Measurements from ENCODE around the gene ZBTB7C.

Gene ZBTB7C

GRCh38 chr18:48140731-48141130 lies 268.5 kb downstream of the ZBTB7C start:
- peaks cover 65% of the 10 kb centered on the region for H3K4me1 Mint-ChIP-seq
- peaks cover 37% of the 10 kb centered on the region for H3K27me3 Mint-ChIP-seq (ENCODE audit: low read depth)
- H3K27ac Mint-ChIP-seq, result peak overlapping the region in 2 of 3 experiments; percentile 76 to 93
- no peak for TF ChIP-seq CTCF (IDR thresholded peaks at IDR 0.05; ENCODE audit: unreplicated experiment in 3 of 3)
- no peaks in the 10 kb centered on the region for H3K36me3 Mint-ChIP-seq (ENCODE audit: low read depth)
- H3K4me3 Mint-ChIP-seq, result peak overlapping the region in 2 of 3 experiments; percentile 22 to 51
- H3K9me3 Mint-ChIP-seq, result no peaks in the 10 kb centered on the region

- H3K27me3 Mint-ChIP-seq (ENCODE audit: low read depth), result peaks cover 35% of the 10 kb centered on the region
- H3K4me1 Mint-ChIP-seq, result peaks cover 72% of the 10 kb centered on the region
Measured at GRCh38 chr18:48139431-48140347, 269.5 kb downstream of the ZBTB7C start.

GRCh38 chr18:48138660-48139430 lies 270.3 kb downstream of the ZBTB7C start:
- H3K27me3 Mint-ChIP-seq (ENCODE audit: low read depth), result peaks cover 35% of the 10 kb centered on the region
- H3K4me1 Mint-ChIP-seq, result peaks cover 76% of the 10 kb centered on the region
- TF ChIP-seq CTCF (IDR thresholded peaks at IDR 0.05; ENCODE audit: unreplicated experiment in 3 of 3), result no peak
- H3K27ac Mint-ChIP-seq, result peak overlapping the region; percentile 92 to 98 (median 93)
- no peaks in the 10 kb centered on the region for H3K36me3 Mint-ChIP-seq (ENCODE audit: low read depth)
- peak overlapping the region in 2 of 3 experiments; percentile 78 to 92 for H3K4me3 Mint-ChIP-seq
- H3K9me3 Mint-ChIP-seq, result no peaks in the 10 kb centered on the region

More at GRCh38 chr18:48139431-48140347, 269.5 kb downstream of the ZBTB7C start:
- no peaks in the 10 kb centered on the region for H3K9me3 Mint-ChIP-seq
- H3K4me3 Mint-ChIP-seq, result peak overlapping the region; percentile 44 to 75 (median 57)
- no peak for TF ChIP-seq CTCF (IDR thresholded peaks at IDR 0.05; ENCODE audit: unreplicated experiment in 3 of 3)
- peak overlapping the region; percentile 55 to 98 (median 93) for H3K27ac Mint-ChIP-seq
- no peaks in the 10 kb centered on the region for H3K36me3 Mint-ChIP-seq (ENCODE audit: low read depth)

GRCh38 chr18:48138210-48138609 lies 271.0 kb downstream of the ZBTB7C start:
- peaks cover 77% of the 10 kb centered on the region for H3K4me1 Mint-ChIP-seq
- H3K27me3 Mint-ChIP-seq (ENCODE audit: low read depth), result peaks cover 35% of the 10 kb centered on the region
- H3K9me3 Mint-ChIP-seq, result no peaks in the 10 kb centered on the region
- no peaks in the 10 kb centered on the region for H3K36me3 Mint-ChIP-seq (ENCODE audit: low read depth)
- H3K27ac Mint-ChIP-seq, result peak overlapping the region; percentile 92 to 98 (median 93)
- peak overlapping the region; percentile 78 to 92 (median 87) for H3K4me3 Mint-ChIP-seq
- peak in 2 of 3 experiments; percentile 11 to 12 for TF ChIP-seq CTCF (IDR thresholded peaks at IDR 0.05; ENCODE audit: unreplicated experiment in 3 of 3)

- Mint-ChIP-seq H3K4me3 (peak overlapping the region; percentile 78 to 92 (median 87)), H3K36me3 (ENCODE audit: low read depth) (no peaks in the 10 kb centered on the region), H3K27ac (peak overlapping the region; percentile 92 to 98 (median 93)), H3K9me3 (no peaks in the 10 kb centered on the region), H3K27me3 (ENCODE audit: low read depth) (peaks cover 35% of the 10 kb centered on the region), H3K4me1 (peaks cover 77% of the 10 kb centered on the region)
- TF ChIP-seq CTCF (IDR thresholded peaks at IDR 0.05; ENCODE audit: unreplicated experiment in 3 of 3), result no peak
Measured at GRCh38 chr18:48137374-48138081, 271.7 kb downstream of the ZBTB7C start.

Measured in nephron (organoid).